ENCODE measurements around the gene NAP1L4.

NAP1L4 gene

DNA sequence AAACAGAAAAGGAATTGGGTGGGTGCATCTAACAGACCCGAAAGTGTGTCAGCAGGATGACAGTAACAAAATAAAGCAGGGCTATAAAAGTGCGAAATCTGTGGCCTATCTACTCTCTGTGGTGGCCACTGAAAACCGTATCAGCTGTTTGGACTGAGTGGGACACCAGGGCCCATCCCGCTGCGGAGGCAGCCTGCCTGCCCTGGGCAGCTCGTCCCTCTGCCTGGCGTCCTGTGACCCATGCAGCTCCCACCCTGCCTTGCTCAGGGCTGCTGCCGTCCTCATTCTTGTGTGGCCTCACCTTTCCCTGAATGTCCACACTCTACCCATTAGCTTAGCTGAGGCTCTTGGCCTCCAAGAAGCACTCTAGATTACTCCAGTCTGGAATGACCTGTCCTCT lies 34.7 kb upstream of the NAP1L4 start:
- no peaks in the 10 kb centered on the region for H4K20me1 ChIP-seq (ENCODE audit: insufficient read depth)
- no peak overlapping the region for H3K4me3 ChIP-seq (IDR thresholded peaks at IDR 0.05; ENCODE audit: insufficient read depth, low read depth, low read length)
- no peak for TF ChIP-seq CTCF (conservative IDR thresholded peaks at IDR 0.05; ENCODE audit: low read depth, low read length)
- no peak overlapping the region for H3K9ac ChIP-seq
- no peak overlapping the region for H2AFZ ChIP-seq (ENCODE audit: low read depth)
- H3K4me1 ChIP-seq (ENCODE audit: low read depth, poor library complexity, severe bottlenecking) = peaks cover 14% of the 10 kb centered on the region
- no peaks in the 10 kb centered on the region for H3K79me2 ChIP-seq (ENCODE audit: insufficient read depth, low read depth)
- no peaks in the 10 kb centered on the region for H3K36me3 ChIP-seq (ENCODE audit: insufficient read depth)
- no peak overlapping the region for H3K27ac ChIP-seq
- no peak overlapping the region for H3K4me2 ChIP-seq
- H3K27me3 ChIP-seq (ENCODE audit: insufficient read depth, low read depth) = no peaks in the 10 kb centered on the region

- Histone ChIP-seq H3K36me3 (ENCODE audit: insufficient read depth) (no peaks in the 10 kb centered on the region), H3K79me2 (ENCODE audit: insufficient read depth, low read depth) (no peaks in the 10 kb centered on the region), H4K20me1 (ENCODE audit: insufficient read depth) (no peaks in the 10 kb centered on the region), H3K9ac (no peak overlapping the region), H3K4me1 (ENCODE audit: low read depth, poor library complexity, severe bottlenecking) (peaks cover 14% of the 10 kb centered on the region), H2AFZ (ENCODE audit: low read depth) (no peak overlapping the region), H3K27me3 (ENCODE audit: insufficient read depth, low read depth) (no peaks in the 10 kb centered on the region), H3K4me2 (no peak overlapping the region), H3K27ac (no peak overlapping the region), H3K4me3 (IDR thresholded peaks at IDR 0.05; ENCODE audit: insufficient read depth, low read depth, low read length) (no peak overlapping the region)
- no peak for TF ChIP-seq CTCF (conservative IDR thresholded peaks at IDR 0.05; ENCODE audit: low read depth, low read length)
These were observed 30.9 kb upstream of the NAP1L4 start for GRCh38 chr11:3022982-3023381.

DNA sequence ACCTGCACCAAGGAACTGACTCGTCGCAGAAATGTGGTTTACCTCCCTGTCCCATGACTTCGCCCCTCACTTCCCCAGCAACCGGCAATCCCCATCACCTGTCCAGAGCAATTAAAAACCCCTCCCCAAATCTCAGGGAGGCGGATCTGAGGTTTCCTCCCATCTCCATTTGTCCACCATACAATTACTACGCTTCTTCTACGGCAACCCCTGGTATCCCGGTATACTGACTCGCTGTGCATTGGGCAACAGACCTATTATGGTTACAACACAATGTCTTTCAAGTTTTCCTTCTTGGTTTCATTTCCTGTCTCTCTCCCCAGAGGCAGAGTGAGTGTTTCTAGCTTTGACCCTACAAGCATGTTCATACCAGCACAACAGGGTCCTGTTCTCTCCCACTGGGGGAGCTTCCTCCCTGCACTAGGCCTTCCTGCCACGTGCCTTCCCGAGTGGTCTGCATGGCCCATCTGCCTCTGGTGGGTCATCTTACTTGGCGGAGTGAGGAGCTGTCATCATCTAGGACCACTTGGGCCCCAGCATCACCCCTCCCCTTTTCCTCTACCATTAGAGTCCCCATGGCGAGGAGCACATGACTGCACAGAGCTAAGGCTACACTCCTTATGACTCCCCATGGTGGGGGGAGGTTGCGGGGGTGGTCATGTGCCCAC lies 30.3 kb upstream of the NAP1L4 start:
- Histone ChIP-seq H3K27me3 (ENCODE audit: insufficient read depth, low read depth) (no peaks in the 10 kb centered on the region), H3K36me3 (ENCODE audit: insufficient read depth) (no peaks in the 10 kb centered on the region), H3K9ac (no peak overlapping the region), H3K27ac (no peak overlapping the region), H3K4me3 (IDR thresholded peaks at IDR 0.05; ENCODE audit: insufficient read depth, low read depth, low read length) (no peak overlapping the region), H3K4me1 (ENCODE audit: low read depth, poor library complexity, severe bottlenecking) (peaks cover 14% of the 10 kb centered on the region), H3K4me2 (no peak overlapping the region), H4K20me1 (ENCODE audit: insufficient read depth) (no peaks in the 10 kb centered on the region), H3K79me2 (ENCODE audit: insufficient read depth, low read depth) (no peaks in the 10 kb centered on the region), H2AFZ (ENCODE audit: low read depth) (no peak overlapping the region)
- no peak for TF ChIP-seq CTCF (conservative IDR thresholded peaks at IDR 0.05; ENCODE audit: low read depth, low read length)

DNA sequence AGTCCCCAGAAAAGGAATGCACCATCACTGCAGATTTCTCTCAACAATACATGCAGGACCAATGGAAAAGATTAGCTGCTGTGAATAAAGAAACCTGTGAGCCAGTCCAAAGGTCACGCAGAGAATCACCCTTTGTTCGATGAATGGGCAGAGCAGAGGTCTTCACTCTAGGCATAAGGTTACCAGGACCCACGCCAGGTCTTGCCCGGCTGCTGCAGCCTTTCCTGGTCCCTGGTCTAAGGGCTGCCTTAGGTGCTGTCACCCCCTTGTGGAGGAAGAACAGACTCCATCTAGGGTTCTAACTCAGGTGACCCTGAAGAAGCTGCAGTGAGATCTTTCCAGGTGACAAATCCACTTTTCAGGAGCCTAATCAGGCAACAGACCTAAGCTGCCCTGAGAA lies 29.0 kb upstream of the NAP1L4 start:
- no peaks in the 10 kb centered on the region for H3K36me3 ChIP-seq (ENCODE audit: insufficient read depth)

More for the DNA sequence above, 29.0 kb upstream of the NAP1L4 start:
- Histone ChIP-seq H3K79me2 (ENCODE audit: insufficient read depth, low read depth) (no peaks in the 10 kb centered on the region), H3K27me3 (ENCODE audit: insufficient read depth, low read depth) (no peaks in the 10 kb centered on the region), H3K27ac (no peak overlapping the region), H3K4me1 (ENCODE audit: low read depth, poor library complexity, severe bottlenecking) (peaks cover 14% of the 10 kb centered on the region), H2AFZ (ENCODE audit: low read depth) (no peak overlapping the region), H4K20me1 (ENCODE audit: insufficient read depth) (no peaks in the 10 kb centered on the region), H3K9ac (no peak overlapping the region), H3K4me2 (no peak overlapping the region), H3K4me3 (IDR thresholded peaks at IDR 0.05; ENCODE audit: insufficient read depth, low read depth, low read length) (no peak overlapping the region)
- TF ChIP-seq CTCF (conservative IDR thresholded peaks at IDR 0.05; ENCODE audit: low read depth, low read length) = peak; percentile 73

Data from KMS-11 (cell line).